Thyroid gland (tissue), 4 donors: ENCODE results near the gene DGKD.

Experiments
- CTCF ChIP-seq, 6 experiments: fragments of 200-600 bp in 3 of 6; fragments of 450-650 bp in 3 of 6; sonication (generic) in 3 of 6; IDR thresholded peaks; one replicate each; pipeline ENCODE4 v1.5.1; 2016 to 2019; ENCODE audit warnings: antibody characterized with exemption in 6 of 6, mild to moderate bottlenecking in 2 of 6, inconsistent platforms in 1 of 6, moderate library complexity in 1 of 6
- POLR2A ChIP-seq, 2 donors: fragments of 450-650 bp; IDR thresholded peaks; one replicate each; pipeline ENCODE4 v1.6.1; 2017; ENCODE audit warnings: antibody characterized with exemption in 2 of 2, mild to moderate bottlenecking in 2 of 2, moderate library complexity in 1 of 2

GRCh38 chr2:233449921-233450863, 95.9 kb downstream of the DGKD start:
- TF ChIP-seq CTCF (IDR thresholded peaks at IDR 0.05) (no peak), POLR2A (IDR thresholded peaks at IDR 0.05) (no peak)
